ENCODE measurements around the gene REG4.

REG4 gene

GRCh38 chr1:119778886-119779560 lies 32.2 kb downstream of the REG4 start:
- no peak for DNase-seq

- no peak for DNase-seq
Observed at GRCh38 chr1:119778359-119778758, 32.9 kb downstream of the REG4 start.

- DNase-seq = no peak
Observed at GRCh38 chr1:119774746-119775490, 36.3 kb downstream of the REG4 start.

- no peak for DNase-seq
Observed at GRCh38 chr1:119773711-119774241, 37.5 kb downstream of the REG4 start.

- DNase-seq = no peak
Observed at GRCh38 chr1:119772298-119772697, 39.0 kb downstream of the REG4 start.

- DNase-seq = no peak
Observed at GRCh38 chr1:119771770-119772169, 39.5 kb downstream of the REG4 start.

- DNase-seq = no peak
Observed at GRCh38 chr1:119771016-119771415, 40.2 kb downstream of the REG4 start.

- DNase-seq = no peak
Observed at GRCh38 chr1:119768778-119769177, 42.5 kb downstream of the REG4 start, which contains the start of gene HMGCS2. HMGCS2 (minus strand) TSS chr1:119768905; CDS start chr1:119768844, 61 bp downstream.

- DNase-seq = no peak
Observed at GRCh38 chr1:119767486-119767885, 43.8 kb downstream of the REG4 start.

- DNase-seq = no peak
Observed at GRCh38 chr1:119766374-119766794, 44.9 kb downstream of the REG4 start.

GRCh38 chr1:119764220-119764619 lies 47.0 kb downstream of the REG4 start:
- DNase-seq = no peak

GRCh38 chr1:119762953-119763352 lies 48.3 kb downstream of the REG4 start:
- no peak for DNase-seq

- DNase-seq = no peak
Observed at GRCh38 chr1:119762409-119762808, 48.9 kb downstream of the REG4 start.

GRCh38 chr1:119758584-119758983 lies 52.7 kb downstream of the REG4 start:
- DNase-seq = no peak

GRCh38 chr1:119752592-119752991 lies 58.7 kb downstream of the REG4 start:
- no peak for DNase-seq

GRCh38 chr1:119748040-119748439 lies 63.2 kb downstream of the REG4 start:
- DNase-seq = no peak

GRCh38 chr1:119747451-119747850 lies 63.8 kb downstream of the REG4 start:
- DNase-seq = no peak

- DNase-seq = no peak
Observed at GRCh38 chr1:119745034-119745433, 66.2 kb downstream of the REG4 start.

- no peak for DNase-seq
Observed at GRCh38 chr1:119744598-119744942, 66.7 kb downstream of the REG4 start.
